B cell (primary cell): ENCODE measurements around the gene HTRA3.

Experiments used
- EZH2 ChIP-seq: IDR thresholded peaks from 2 replicates; pipeline ENCODE4 v1.6.1; 2012; ENCODE audit warnings: borderline replicate concordance, low read depth, mild to moderate bottlenecking, moderate library complexity, low read length; ENCODE audit not compliant: insufficient read depth, poor library complexity, severe bottlenecking
- TF ChIP-seq, protein P1 (sequence below): fragments of 200-600 bp; IDR thresholded peaks from one replicate; pipeline ENCODE4 v1.8.0; 2022; ENCODE audit warnings: antibody characterized with exemption, mild to moderate bottlenecking

DNA sequence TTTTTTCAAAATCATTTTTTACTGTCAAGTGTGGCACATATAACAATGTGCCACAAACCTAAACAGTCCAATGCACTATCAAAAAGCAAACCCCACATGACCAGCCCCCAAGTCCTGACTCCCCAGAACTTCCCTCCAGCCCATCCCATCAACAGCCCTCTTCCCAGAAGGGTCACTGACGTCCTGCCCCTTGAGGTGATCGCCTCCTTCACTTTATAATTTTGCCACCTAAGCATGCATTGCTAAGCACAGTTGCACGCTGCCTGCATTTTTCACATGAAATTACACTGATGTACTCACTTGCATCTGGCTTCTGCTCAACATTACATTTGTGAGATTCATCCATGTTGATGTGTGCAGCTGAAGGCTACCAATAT lies 42.5 kb downstream of the HTRA3 start:
- TF ChIP-seq, protein P1, sequence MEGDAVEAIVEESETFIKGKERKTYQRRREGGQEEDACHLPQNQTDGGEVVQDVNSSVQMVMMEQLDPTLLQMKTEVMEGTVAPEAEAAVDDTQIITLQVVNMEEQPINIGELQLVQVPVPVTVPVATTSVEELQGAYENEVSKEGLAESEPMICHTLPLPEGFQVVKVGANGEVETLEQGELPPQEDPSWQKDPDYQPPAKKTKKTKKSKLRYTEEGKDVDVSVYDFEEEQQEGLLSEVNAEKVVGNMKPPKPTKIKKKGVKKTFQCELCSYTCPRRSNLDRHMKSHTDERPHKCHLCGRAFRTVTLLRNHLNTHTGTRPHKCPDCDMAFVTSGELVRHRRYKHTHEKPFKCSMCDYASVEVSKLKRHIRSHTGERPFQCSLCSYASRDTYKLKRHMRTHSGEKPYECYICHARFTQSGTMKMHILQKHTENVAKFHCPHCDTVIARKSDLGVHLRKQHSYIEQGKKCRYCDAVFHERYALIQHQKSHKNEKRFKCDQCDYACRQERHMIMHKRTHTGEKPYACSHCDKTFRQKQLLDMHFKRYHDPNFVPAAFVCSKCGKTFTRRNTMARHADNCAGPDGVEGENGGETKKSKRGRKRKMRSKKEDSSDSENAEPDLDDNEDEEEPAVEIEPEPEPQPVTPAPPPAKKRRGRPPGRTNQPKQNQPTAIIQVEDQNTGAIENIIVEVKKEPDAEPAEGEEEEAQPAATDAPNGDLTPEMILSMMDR: no peak
- TF ChIP-seq EZH2: no peak
